Stimulated activated effector memory CD8-positive, alpha-beta T cell treated with anti-CD3 and anti-CD28 coated beads, Interleukin-12 subunit alpha, Interleukin-12 subunit beta, amount 100 ng/mL, for 72 hours (primary cell): ENCODE measurements around the gene GRIP1.

ENCODE experiments used
- ATAC-seq: fragments of 150-1000 bp; cut with Tn5 transposase; 2 replicates; pipeline ENCODE4 v1.10.0; 2021
- DNase-seq, 2 donors: peaks; one replicate each; pipeline ENCODE4 v3.0.0; 2021 to 2022; ENCODE audit warnings: low spot score in 2 of 2
- H3K27ac Mint-ChIP-seq: one replicate; pipeline ENCODE4 v1.8.0; 2022; ENCODE audit warnings: mild to moderate bottlenecking, mixed read lengths
- H3K36me3 Mint-ChIP-seq: one replicate; pipeline ENCODE4 v1.8.0; 2022; ENCODE audit warnings: mild to moderate bottlenecking, mixed read lengths
- H3K4me1 Mint-ChIP-seq: one replicate; pipeline ENCODE4 v1.8.0; 2022; ENCODE audit warnings: mixed read lengths
- H3K4me3 Mint-ChIP-seq: one replicate; pipeline ENCODE4 v1.8.0; 2022; ENCODE audit warnings: mild to moderate bottlenecking, mixed read lengths
- H3K9me3 Mint-ChIP-seq: one replicate; pipeline ENCODE4 v1.8.0; 2022; ENCODE audit warnings: mixed read lengths

GRIP1 gene

DNA sequence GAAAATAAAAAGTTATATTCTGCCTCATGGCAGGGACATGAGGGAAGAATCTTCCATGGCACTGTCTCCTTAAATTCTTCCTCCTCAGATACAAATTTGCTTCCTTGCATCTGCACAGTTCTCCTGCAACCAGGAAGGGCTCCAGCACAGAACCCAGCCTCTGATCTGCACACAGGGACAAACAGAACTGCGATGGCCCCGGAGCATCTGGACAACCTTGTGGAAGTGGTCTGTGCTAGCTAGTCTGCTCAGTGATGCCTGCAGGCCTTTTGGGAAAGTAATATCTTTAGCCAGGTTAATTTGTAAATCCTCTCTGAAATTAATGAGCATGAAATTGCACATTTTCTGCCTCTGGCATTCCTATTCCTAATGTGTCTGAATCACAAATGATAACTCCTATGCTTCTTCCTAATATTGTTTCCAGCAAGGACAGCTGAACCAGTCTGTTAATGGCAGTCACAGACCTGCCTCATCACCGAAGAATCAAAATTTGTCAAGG, 74.8 kb downstream of the GRIP1 start:
- Mint-ChIP-seq H3K4me1 (no peaks in the 10 kb centered on the region), H3K4me3 (no peak overlapping the region), H3K27ac (no peak overlapping the region), H3K9me3 (no peaks in the 10 kb centered on the region), H3K36me3 (no peaks in the 10 kb centered on the region)
- ATAC-seq (no peak), DNase-seq (no peak)

DNA sequence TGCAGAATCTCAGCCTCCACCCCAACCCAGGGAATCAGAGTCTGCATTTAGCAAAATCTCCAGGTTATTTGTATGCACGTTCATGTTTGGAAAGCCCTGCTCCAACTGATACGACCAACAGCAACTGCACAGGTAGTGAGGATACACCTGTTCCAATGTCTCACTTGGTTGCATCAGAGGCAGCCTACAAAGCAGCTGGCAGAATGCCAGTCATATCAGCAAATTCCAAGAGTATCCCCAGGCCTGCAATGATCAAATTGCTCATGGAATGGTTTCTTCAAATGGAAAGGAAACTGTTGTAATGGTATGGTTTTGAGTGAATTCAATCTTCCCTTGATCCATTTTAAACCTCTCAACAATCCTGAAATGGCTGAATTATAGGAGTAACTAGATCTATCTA, 75.4 kb downstream of the GRIP1 start:
- Mint-ChIP-seq H3K36me3 (no peaks in the 10 kb centered on the region), H3K27ac (no peak overlapping the region), H3K9me3 (no peaks in the 10 kb centered on the region), H3K4me1 (no peaks in the 10 kb centered on the region), H3K4me3 (no peak overlapping the region)
- no peak for DNase-seq
- no peak for ATAC-seq

DNA sequence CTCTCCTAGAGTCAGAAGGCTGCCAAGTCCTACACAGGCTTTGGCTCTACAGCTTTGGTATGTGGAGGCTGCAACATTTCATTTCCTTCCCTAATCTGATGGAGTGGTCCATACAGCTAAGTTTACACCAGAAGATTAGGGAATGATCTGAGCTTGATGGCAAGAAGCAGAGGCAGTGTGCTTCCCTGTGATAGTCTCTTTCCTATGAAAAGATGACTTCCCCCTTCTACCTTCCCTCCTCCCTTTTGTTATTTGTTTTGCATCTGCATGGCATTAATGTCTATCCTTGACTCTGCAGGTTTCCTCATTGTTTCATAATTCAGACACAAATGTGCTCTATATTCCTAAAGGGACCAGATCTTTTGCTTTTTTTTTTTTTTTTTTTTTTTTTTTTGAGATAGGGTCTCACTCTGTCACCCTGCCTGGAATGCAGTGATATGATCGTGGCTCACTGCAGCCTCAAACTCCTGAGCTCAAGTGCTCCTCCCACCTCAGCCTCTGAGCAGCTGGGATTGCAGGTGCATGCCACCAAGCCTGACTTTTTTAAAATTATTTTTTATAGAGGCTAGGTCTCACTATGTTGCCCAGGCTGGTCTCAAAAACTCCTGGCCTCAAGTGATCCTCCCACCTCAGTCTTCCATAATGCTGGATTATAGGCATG, 76.3 kb downstream of the GRIP1 start:
- DNase-seq, result no peak
- Mint-ChIP-seq H3K36me3 (no peaks in the 10 kb centered on the region), H3K27ac (no peak overlapping the region), H3K9me3 (no peaks in the 10 kb centered on the region), H3K4me1 (no peaks in the 10 kb centered on the region), H3K4me3 (no peak overlapping the region)
- ATAC-seq, result no peak

DNA sequence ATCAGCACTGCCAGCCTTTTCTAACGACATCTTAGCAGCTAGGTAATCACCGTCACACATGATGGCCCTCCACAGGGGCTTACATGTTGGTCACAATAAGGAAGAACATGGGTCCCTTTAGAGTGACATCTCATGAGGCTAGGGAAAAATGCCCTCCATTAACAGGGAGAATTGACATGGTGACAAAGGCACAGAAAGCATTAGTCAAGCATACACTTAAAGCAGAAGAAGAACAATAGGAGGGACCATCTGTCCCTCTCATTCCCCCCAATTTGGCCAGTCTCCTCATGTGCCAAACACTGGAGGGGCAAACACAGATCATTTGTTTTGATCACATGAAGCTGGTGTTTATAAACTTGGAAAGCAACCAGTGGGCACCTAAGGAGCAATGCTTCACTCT, 78.0 kb downstream of the GRIP1 start:
- Mint-ChIP-seq H3K27ac (no peak overlapping the region), H3K4me3 (no peak overlapping the region), H3K36me3 (no peaks in the 10 kb centered on the region), H3K9me3 (no peaks in the 10 kb centered on the region), H3K4me1 (no peaks in the 10 kb centered on the region)
- ATAC-seq (no peak), DNase-seq (no peak)

DNA sequence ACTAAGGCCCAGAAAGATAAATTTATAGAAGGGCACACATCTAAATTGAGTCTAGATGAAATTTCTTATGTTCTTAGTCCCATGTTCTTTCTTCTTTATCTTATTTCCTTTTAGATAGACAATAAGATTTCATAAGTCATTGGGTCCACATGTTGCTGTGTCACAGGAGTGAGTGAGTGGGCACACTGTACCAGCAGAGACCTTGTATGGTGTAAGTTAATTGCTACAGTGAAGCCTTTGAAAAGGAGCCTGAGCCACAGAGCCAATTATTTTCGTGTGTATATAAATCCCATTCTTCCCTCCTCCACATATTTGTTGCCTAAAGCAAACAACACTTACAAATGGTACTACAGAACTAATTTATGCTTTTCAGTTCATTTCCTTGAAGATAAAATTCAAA, 79.1 kb downstream of the GRIP1 start:
- no peaks in the 10 kb centered on the region for H3K9me3 Mint-ChIP-seq
- no peak for DNase-seq
- no peak overlapping the region for H3K4me3 Mint-ChIP-seq
- no peak overlapping the region for H3K27ac Mint-ChIP-seq
- H3K36me3 Mint-ChIP-seq, result no peaks in the 10 kb centered on the region
- H3K4me1 Mint-ChIP-seq, result no peaks in the 10 kb centered on the region
- ATAC-seq, result no peak

DNA sequence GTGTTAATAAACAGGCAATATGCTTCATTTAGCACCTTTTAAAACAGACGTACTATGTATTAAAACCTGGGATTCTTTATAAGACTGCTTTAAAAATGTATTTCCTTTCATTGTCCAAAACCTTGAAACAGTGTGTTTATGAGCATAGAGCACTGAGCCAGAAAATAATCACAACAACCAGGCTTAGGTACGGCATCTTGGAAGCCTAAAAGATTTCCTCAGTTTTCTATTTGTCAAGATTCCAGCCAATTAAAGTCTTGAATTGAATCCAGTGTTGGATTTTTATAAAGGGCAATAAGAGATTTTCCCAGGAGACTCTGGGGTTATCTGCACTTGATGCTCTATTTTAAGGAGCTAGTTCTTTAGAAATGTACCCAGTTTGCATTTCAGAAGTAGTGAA, 80.3 kb downstream of the GRIP1 start:
- no peak for ATAC-seq
- Mint-ChIP-seq H3K36me3 (no peaks in the 10 kb centered on the region), H3K27ac (no peak overlapping the region), H3K9me3 (no peaks in the 10 kb centered on the region), H3K4me1 (no peaks in the 10 kb centered on the region), H3K4me3 (no peak overlapping the region)
- DNase-seq, result no peak

DNA sequence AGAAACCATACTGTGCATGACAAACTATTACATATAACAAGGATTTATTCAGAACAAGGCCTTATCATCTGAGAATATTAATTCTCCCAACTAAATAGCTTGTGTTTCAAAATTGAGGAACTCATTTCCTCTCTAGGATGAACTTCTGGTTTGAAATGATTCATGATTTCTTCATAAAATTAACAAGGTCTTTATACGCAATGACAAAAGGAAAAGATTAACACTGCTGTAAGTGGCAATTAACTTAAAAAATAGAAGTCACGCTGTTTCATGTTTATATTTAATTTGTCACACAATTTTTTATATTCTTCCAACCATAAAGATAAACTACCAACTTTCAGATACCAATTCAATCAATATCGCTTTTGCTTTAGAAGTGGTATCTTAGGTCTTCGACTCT, 80.8 kb downstream of the GRIP1 start:
- ATAC-seq, result no peak
- Mint-ChIP-seq H3K27ac (no peak overlapping the region), H3K4me1 (no peaks in the 10 kb centered on the region), H3K36me3 (no peaks in the 10 kb centered on the region), H3K9me3 (no peaks in the 10 kb centered on the region), H3K4me3 (no peak overlapping the region)
- no peak for DNase-seq

DNA sequence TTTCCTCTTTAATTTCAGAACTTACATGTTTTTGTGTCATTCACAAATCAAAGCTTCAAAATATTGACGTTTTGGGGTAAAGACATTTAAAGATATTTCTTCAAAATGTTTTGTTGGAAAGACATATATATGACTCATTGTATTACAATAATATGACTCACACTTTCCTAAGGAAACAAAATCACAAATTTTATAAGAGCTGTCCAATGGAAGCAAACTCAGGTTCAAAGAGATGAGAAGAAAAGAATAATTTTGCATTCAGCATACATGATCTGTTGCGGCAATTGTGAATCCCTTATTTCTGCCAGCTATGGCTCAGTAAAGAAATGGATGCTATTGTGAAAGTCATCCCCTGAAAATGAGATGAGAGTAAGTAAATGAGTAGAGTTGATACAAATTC, 82.7 kb downstream of the GRIP1 start:
- no peak for ATAC-seq
- no peak overlapping the region for H3K4me3 Mint-ChIP-seq
- no peaks in the 10 kb centered on the region for H3K4me1 Mint-ChIP-seq
- no peak overlapping the region for H3K27ac Mint-ChIP-seq
- no peaks in the 10 kb centered on the region for H3K36me3 Mint-ChIP-seq
- H3K9me3 Mint-ChIP-seq, result no peaks in the 10 kb centered on the region
- no peak for DNase-seq

DNA sequence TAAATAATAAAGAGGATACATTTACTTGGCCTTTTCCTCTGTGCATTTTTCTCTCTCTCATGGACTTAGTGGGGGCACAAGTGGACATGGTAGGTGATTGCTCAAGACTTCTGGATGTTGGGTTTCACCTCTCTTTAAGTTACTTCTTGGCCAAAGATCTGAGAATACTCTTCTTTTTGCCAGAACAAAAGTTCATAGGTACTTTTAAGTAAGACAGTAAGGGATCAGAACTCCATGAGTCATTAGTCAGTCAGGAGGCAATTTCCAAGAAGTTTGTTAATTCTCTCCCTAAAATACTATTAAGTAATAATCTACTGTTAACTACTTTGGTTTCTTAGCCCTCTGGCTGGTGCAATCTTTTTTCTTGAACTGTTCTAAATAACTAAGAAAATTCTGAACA, 84.2 kb downstream of the GRIP1 start:
- H3K9me3 Mint-ChIP-seq, result no peaks in the 10 kb centered on the region
- H3K4me1 Mint-ChIP-seq, result no peaks in the 10 kb centered on the region
- DNase-seq (no peak), ATAC-seq (no peak)
- H3K4me3 Mint-ChIP-seq, result no peak overlapping the region
- no peak overlapping the region for H3K27ac Mint-ChIP-seq
- H3K36me3 Mint-ChIP-seq, result no peaks in the 10 kb centered on the region

DNA sequence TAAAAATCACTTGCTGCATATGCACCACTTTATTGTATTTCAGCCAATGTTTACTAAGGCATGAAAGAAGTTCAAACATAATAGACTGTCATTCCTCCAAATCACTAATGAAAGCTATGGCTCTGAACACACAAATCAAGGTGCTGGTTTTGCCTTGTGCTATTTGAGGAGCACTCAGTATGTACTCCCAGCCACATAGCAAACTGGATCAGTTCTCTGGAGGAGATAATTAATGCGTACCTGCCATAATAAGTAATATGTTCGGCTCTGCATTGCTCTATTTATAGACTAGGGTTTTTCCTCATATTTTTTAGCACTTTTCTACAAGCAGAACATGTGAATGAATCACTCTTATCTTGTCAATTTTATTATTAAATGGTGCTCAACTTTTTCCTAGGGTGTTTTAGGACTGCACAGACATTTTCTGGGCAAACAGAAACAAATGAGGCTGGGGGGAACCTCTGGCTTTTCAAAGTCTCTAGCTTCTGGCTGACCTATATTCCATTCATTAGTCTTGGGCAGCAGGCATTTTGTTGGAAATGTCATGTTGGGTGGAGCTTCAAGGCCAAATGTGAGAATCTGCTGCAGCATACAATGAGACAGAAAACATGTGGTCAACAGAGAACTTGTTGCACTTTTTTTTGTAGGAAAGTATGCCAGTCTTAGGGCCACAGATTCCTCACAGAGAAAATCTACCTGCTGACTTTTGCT, 88.4 kb downstream of the GRIP1 start:
- DNase-seq (no peak), ATAC-seq (no peak)
- no peaks in the 10 kb centered on the region for H3K36me3 Mint-ChIP-seq
- H3K27ac Mint-ChIP-seq, result no peak overlapping the region
- H3K4me3 Mint-ChIP-seq, result no peak overlapping the region
- H3K9me3 Mint-ChIP-seq, result no peaks in the 10 kb centered on the region
- H3K4me1 Mint-ChIP-seq, result no peaks in the 10 kb centered on the region

DNA sequence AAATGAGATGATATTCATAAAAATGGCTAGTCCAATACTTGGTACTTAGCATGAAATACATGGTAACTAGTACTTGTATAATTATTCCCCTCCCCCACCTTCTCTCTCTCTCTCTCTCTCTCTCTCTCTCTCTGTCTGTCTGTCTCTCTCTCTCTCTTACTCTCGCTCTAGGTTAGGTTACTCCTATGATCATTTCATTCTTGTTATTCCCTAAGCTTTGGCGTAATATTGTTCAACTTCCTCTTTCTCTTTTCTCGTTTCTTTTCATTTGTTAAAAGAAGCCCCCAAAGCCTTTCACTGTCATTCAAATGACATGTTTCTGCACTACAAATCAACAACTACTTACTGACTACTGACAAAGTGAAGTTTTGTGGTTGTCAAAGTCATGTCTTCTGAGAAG, 89.8 kb downstream of the GRIP1 start:
- H3K27ac Mint-ChIP-seq, result no peak overlapping the region
- no peaks in the 10 kb centered on the region for H3K4me1 Mint-ChIP-seq
- DNase-seq, result no peak
- no peaks in the 10 kb centered on the region for H3K9me3 Mint-ChIP-seq
- no peaks in the 10 kb centered on the region for H3K36me3 Mint-ChIP-seq
- ATAC-seq, result no peak
- H3K4me3 Mint-ChIP-seq, result no peak overlapping the region

DNA sequence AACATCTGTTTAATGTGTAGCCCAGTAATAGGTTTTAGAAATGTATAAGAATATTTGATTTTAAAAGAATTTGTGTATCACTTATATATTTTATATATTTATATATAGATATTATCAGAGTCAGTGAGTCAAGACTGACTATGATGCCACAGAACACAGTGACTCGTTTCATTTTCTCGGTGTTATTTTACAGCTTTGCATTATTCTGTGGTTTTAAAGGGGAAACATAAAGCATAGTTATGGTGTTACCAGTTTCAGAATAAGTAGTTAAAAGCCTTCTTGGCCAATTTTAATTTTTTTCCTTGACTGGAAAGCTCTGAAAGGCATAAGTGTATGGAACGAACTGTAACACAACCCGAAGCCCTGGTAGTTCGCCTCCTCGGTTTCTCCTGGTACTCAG, 91.0 kb downstream of the GRIP1 start:
- H3K36me3 Mint-ChIP-seq, result no peaks in the 10 kb centered on the region
- ATAC-seq, result no peak

DNA sequence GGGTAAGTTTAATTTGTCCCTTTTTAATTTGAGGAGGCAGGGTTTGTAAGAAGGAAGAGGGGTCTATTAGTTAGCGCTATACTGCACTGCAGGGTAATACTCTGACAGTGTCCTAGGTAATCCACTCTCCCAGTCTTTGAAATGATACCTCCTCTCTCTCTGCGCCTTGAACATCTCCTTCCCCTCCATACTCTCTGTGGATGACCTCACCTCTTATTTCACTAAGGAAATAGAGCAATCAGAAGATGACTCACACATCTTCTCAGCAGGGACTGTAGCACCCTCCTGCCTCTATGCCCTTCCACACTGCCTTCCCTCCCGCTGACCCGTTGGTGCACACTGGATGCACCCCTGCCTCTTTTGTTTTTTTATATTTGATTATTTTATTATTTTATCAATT, 94.2 kb downstream of the GRIP1 start:
- no peak for ATAC-seq
- H3K27ac Mint-ChIP-seq, result no peak overlapping the region

More for the DNA sequence above, 91.0 kb downstream of the GRIP1 start:
- no peaks in the 10 kb centered on the region for H3K9me3 Mint-ChIP-seq
- H3K4me1 Mint-ChIP-seq, result no peaks in the 10 kb centered on the region
- no peak overlapping the region for H3K4me3 Mint-ChIP-seq
- H3K27ac Mint-ChIP-seq, result no peak overlapping the region
- no peak for DNase-seq

DNA sequence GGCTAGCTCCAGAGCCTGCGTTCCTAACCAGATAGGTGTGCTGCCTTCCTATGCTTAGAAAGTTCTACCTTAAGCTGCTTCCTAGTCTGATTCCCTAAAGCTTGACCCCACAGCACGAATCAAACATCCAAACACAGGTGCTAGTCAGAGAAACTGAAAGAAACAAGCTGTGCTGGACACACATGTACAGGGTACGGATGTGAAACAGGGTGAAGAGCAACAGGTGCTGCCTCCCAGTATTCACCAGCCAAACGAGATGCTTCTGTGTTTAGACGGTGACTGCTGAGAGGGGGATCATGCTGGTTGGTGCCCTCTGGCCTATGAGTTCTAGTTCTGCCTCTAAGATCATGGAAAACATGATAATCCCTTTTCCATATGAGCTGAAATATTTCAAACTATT, 105.3 kb downstream of the GRIP1 start:
- no peaks in the 10 kb centered on the region for H3K4me1 Mint-ChIP-seq
- H3K36me3 Mint-ChIP-seq, result no peaks in the 10 kb centered on the region
- peaks cover 1% of the 10 kb centered on the region for H3K9me3 Mint-ChIP-seq
- DNase-seq, result no peak
- ATAC-seq, result no peak
- no peak overlapping the region for H3K27ac Mint-ChIP-seq
- no peak overlapping the region for H3K4me3 Mint-ChIP-seq

More for the DNA sequence above, 94.2 kb downstream of the GRIP1 start:
- Mint-ChIP-seq H3K36me3 (no peaks in the 10 kb centered on the region), H3K9me3 (no peaks in the 10 kb centered on the region), H3K4me1 (no peaks in the 10 kb centered on the region), H3K4me3 (no peak overlapping the region)
- no peak for DNase-seq

DNA sequence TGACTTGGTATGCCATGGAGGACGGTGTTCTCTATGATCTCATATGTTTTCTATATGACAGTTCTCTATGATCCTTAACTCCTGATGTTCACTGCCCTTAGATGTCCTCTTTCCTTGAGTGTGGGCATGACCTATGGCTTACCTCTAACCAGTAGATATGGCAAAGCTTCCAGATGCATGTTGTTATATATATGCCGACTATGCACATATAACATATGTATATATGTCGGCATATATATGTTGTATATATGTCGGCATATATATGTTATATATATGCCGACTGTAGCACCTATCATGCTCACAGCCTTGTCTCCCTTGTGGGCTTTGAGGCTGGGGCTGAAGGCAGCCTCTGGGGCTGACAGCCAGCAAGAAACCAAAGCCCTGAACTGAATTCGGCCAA, 106.0 kb downstream of the GRIP1 start:
- no peaks in the 10 kb centered on the region for H3K36me3 Mint-ChIP-seq
- no peak for DNase-seq
- H3K9me3 Mint-ChIP-seq, result peaks cover 4% of the 10 kb centered on the region
- ATAC-seq, result no peak
- no peak overlapping the region for H3K27ac Mint-ChIP-seq
- H3K4me1 Mint-ChIP-seq, result no peaks in the 10 kb centered on the region
- H3K4me3 Mint-ChIP-seq, result no peak overlapping the region

DNA sequence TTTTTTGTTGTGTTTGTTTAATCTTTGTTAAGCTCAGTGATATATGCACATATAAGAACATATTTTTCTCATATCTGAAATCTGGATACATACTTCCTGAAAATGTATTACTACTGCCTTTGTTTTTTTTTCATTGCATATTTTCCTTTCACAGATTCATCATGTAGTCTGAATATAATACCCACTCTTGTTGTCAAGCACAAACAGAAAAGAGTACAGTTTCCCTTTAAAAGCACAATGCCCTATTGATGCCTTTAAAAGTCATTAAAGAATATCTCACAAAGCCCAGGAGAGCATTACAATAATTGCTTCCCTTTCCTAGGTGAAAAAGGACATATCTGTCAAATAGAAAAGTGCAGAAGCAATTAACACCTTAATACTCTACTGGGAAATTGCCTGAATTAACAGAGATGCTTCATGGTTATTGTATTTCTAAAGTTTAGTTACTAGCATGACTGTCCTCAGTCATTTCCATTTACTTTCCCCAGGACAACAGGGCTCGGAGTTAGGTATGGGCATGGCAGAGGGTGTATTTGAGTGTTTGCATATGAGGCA, 107.4 kb downstream of the GRIP1 start:
- Mint-ChIP-seq H3K4me1 (no peaks in the 10 kb centered on the region), H3K36me3 (no peaks in the 10 kb centered on the region), H3K27ac (no peak overlapping the region), H3K9me3 (peaks cover 8% of the 10 kb centered on the region), H3K4me3 (no peak overlapping the region)
- ATAC-seq (no peak), DNase-seq (no peak)
